DOHH2 (cell line): Measurements from ENCODE around the gene OR51B5.
"Not testable (repeated sequence)": the region's sequence is repeated elsewhere in the genome, so short reads cannot be mapped to it uniquely, and the experiment has no call there.

Experiments
- H3F3A ChIP-seq: fragments of 200-600 bp; sonication (generic), shearing (Covaris generic); 2 replicates; pipeline ENCODE4 v1.6.0; 2016; ENCODE audit warnings: antibody characterized with exemption, mild to moderate bottlenecking; ENCODE audit not compliant: control insufficient read depth, insufficient read depth
- H3K27ac ChIP-seq: fragments of 200-600 bp; sonication (generic); 2 replicates; pipeline ENCODE4 v1.5.1; 2014; ENCODE audit warnings: low read depth, mild to moderate bottlenecking, low read length, moderate library complexity
- H3K27me3 ChIP-seq: fragments of 200-600 bp; sonication (generic); 2 replicates; pipeline ENCODE4 v1.6.1; 2014; ENCODE audit warnings: mild to moderate bottlenecking, low read length, mixed read lengths; ENCODE audit not compliant: control insufficient read depth
- H3K36me3 ChIP-seq: fragments of 200-600 bp; sonication (generic); 2 replicates; pipeline ENCODE4 v1.6.1; 2014; ENCODE audit warnings: mild to moderate bottlenecking, low read length, moderate library complexity, mixed read lengths; ENCODE audit not compliant: control insufficient read depth
- H3K4me1 ChIP-seq: fragments of 200-600 bp; sonication (generic); 2 replicates; pipeline ENCODE4 v1.6.1; 2014; ENCODE audit warnings: mild to moderate bottlenecking, low read length, mixed read lengths; ENCODE audit not compliant: control insufficient read depth
- H3K4me2 ChIP-seq: fragments of 200-600 bp; sonication (generic); 2 replicates; pipeline ENCODE4 v1.6.0; 2014; ENCODE audit warnings: mild to moderate bottlenecking, low read length, moderate library complexity
- H3K4me3 ChIP-seq: fragments of 200-600 bp; sonication (generic); 2 replicates; pipeline ENCODE4 v1.5.1; 2014; ENCODE audit warnings: mild to moderate bottlenecking, low read length, mixed read lengths
- H3K79me2 ChIP-seq: fragments of 200-600 bp; sonication (generic); 2 replicates; pipeline ENCODE4 v1.6.1; 2014; ENCODE audit warnings: mild to moderate bottlenecking, low read length, mixed read lengths; ENCODE audit not compliant: control insufficient read depth
- H3K9me2 ChIP-seq: fragments of 200-600 bp; sonication (generic); replicated peaks from 2 replicates; pipeline ENCODE4 v1.6.1; 2014; ENCODE audit warnings: mild to moderate bottlenecking, low read length, mixed read lengths; ENCODE audit not compliant: control insufficient read depth
- H3K9me3 ChIP-seq: fragments of 200-600 bp; sonication (generic); 2 replicates; pipeline ENCODE4 v1.6.1; 2014; ENCODE audit warnings: antibody characterized with exemption, low read length, mixed read lengths; ENCODE audit not compliant: control insufficient read depth, insufficient read depth
- H4K20me1 ChIP-seq: fragments of 200-600 bp; sonication (generic); 2 replicates; pipeline ENCODE4 v1.6.0; 2014; ENCODE audit warnings: low read depth, mild to moderate bottlenecking, antibody characterized with exemption, low read length, moderate library complexity; ENCODE audit not compliant: control insufficient read depth, insufficient read depth
- CTCF ChIP-seq: fragments of 200-600 bp; sonication (generic); IDR thresholded peaks from one replicate; pipeline ENCODE4 v1.5.1; 2014; ENCODE audit warnings: antibody characterized with exemption, mild to moderate bottlenecking, low read depth, low read length; ENCODE audit not compliant: poor library complexity, severe bottlenecking
- EZH2phosphoT487 ChIP-seq: fragments of 200-600 bp; sonication (generic); IDR thresholded peaks from 2 replicates; pipeline ENCODE4 v1.6.1; 2017; ENCODE audit warnings: borderline replicate concordance, mild to moderate bottlenecking, antibody characterized with exemption, low read length, moderate library complexity, mixed read lengths

Gene OR51B5

GRCh38 chr11:5364214-5364613, 20.9 kb upstream of the OR51B5 start:
- Histone ChIP-seq H3K79me2 (no peaks in the 10 kb centered on the region), H3K4me3 (no peak overlapping the region), H3K27ac (no peak overlapping the region), H3K9me3 (no peaks in the 10 kb centered on the region), H3K4me2 (no peak overlapping the region), H3K4me1 (no peaks in the 10 kb centered on the region), H3K36me3 (no peaks in the 10 kb centered on the region), H3K27me3 (no peaks in the 10 kb centered on the region), H3K9me2 (no peaks in the 10 kb centered on the region), H4K20me1 (no peaks in the 10 kb centered on the region), H3F3A (no peaks in the 10 kb centered on the region)
- TF ChIP-seq EZH2phosphoT487 (no peak), CTCF (no peak)

- Histone ChIP-seq H3K79me2 (no peaks in the 10 kb centered on the region), H3K9me3 (no peaks in the 10 kb centered on the region), H3K9me2 (no peaks in the 10 kb centered on the region), H4K20me1 (no peaks in the 10 kb centered on the region), H3K4me3 (no peak overlapping the region), H3K4me1 (no peaks in the 10 kb centered on the region), H3K4me2 (no peak overlapping the region), H3F3A (no peaks in the 10 kb centered on the region), H3K27ac (no peak overlapping the region), H3K27me3 (no peaks in the 10 kb centered on the region), H3K36me3 (no peaks in the 10 kb centered on the region)
- TF ChIP-seq CTCF (no peak), EZH2phosphoT487 (no peak)
Measured at GRCh38 chr11:5363679-5364078, 20.4 kb upstream of the OR51B5 start.

- no peaks in the 10 kb centered on the region for H3K9me2 ChIP-seq
- H3K4me2 ChIP-seq = no peak overlapping the region
- no peak overlapping the region for H3K4me3 ChIP-seq
- TF ChIP-seq CTCF (no peak), EZH2phosphoT487 (no peak)
- no peaks in the 10 kb centered on the region for H3K4me1 ChIP-seq
- H3K27me3 ChIP-seq = no peaks in the 10 kb centered on the region
- no peaks in the 10 kb centered on the region for H3K36me3 ChIP-seq
- no peak overlapping the region for H3K27ac ChIP-seq
- H4K20me1 ChIP-seq = no peaks in the 10 kb centered on the region
- H3F3A ChIP-seq = no peaks in the 10 kb centered on the region
- no peaks in the 10 kb centered on the region for H3K79me2 ChIP-seq
- H3K9me3 ChIP-seq = no peaks in the 10 kb centered on the region
Measured at GRCh38 chr11:5362017-5362625, 18.8 kb upstream of the OR51B5 start.

- H3K79me2 ChIP-seq, H4K20me1 ChIP-seq, H3K36me3 ChIP-seq, H3K27me3 ChIP-seq, H3K4me2 ChIP-seq, H3K4me3 ChIP-seq, H3F3A ChIP-seq, H3K4me1 ChIP-seq, H3K9me2 ChIP-seq, H3K9me3 ChIP-seq, H3K27ac ChIP-seq: not testable (repeated sequence)
Measured at GRCh38 chr11:5356031-5356430, 12.7 kb upstream of the OR51B5 start.
